CD4-positive, alpha-beta T cell treated with Interleukin-4 for 4 hours (primary cell): Measurements from ENCODE around the gene HOXB7.

Experiments
- DNase-seq: peaks from one replicate; pipeline ENCODE4 v3.0.0-alpha.2; 2020

Gene HOXB7

DNA sequence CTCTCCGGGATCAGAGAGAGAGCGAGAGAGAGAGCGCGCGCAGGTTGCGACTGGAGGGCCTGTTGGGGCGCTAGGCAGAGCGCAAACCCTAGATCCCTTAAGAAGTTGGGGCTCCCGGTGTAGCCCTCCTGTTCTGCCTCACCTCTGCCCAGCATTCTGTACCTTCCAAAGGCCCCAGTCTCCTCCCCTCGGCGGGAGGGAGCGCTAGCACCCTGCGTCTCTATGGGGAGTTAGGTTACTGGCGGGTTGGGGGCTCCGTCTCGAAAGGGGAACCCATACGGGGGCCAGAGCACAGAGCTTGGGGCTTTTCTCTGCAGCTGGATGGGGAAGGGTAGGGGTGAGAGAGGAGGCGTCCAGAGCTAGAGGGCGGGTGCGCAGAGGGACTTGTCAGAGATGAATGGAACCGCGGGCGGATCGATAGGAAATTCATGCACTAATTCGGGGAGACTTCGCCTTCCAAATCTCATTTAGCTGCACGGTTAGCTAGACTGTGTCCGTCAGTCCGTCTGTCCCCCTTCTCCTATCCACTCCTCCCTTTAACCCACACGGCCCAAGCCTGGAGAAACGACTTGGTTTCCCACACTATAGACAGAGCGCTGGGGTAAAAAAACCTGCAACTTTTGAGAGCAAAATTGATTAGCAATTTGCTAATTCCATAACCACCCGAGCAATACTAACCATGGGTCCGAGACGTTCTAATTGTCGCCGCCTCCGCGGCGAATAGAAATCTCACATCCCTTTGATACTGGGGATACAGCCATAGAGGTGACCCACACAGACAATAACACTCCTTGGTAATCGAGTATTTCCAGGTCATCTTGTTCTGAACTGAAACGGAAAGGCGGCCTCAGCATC is 32.0 kb downstream of the HOXB7 start:
- DNase-seq, result no peak

DNA sequence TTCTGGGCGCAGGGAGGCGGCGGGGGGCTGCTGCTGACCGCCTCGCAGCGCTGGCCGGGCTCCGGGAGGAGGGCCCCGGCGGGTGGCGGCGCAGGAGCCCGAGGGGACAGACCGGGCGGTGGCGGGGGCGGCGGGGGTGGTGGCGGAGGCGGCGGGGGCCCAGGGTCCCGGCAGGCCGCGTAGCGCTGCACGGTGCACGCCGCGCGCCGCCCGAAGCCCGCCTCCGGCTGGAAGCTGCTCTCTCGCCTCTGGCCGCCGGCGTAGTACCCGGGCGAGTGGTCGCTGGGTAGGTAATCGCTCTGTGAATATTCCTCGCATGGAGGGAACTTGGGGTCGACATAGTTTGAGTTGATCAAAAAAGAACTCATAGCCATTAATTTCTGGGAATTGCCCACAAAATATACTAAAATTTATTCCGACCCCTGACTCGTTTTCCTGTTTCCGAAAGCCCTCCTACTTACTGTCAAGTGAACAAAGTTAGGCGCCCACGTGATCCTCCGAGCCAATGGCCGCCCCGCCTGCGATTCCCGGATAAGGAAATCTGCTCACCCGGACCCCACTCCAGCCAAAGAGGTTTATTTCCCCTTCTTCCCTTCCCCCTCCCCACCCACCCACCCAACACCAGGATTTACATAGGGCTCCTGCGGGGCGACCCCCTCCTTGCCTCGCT is 32.7 kb downstream of the HOXB7 start, which contains the start of gene HOXB4:
Gene HOXB4, minus strand, starts transcription at position 405 of the 670 bp plus-strand sequence. Its CDS starts 31 bp downstream, at position 374.
- DNase-seq, result peak; percentile 71

DNA sequence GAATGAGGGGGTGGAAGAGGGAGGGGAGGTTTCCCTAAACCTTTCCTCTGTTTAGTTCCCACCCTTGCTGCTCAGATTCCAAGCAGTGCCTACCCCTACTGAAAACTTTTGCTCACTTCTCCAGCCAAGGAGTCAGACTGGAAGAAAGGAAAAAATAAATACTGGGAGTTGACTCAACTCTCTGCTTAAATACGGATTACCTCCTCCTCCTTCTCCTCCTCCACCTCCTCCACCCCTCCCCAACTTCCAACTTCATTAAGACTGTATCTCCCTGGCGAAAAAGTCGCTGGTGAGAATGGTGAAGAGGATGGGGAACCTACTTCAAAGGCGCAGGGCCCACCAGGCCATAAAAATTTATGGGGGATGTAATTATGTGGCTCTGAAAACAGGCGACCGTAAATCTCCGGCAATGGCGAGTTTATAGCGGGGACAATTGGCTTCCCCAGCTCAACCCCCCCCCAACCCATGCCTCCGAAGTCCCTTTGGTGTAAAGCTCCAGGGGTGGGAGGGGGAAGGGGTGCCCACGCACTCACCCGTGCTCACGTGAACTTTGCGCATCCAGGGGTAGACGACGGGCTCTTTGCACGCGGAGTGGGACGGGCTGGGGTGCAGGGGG is 33.4 kb downstream of the HOXB7 start:
- no peak for DNase-seq

DNA sequence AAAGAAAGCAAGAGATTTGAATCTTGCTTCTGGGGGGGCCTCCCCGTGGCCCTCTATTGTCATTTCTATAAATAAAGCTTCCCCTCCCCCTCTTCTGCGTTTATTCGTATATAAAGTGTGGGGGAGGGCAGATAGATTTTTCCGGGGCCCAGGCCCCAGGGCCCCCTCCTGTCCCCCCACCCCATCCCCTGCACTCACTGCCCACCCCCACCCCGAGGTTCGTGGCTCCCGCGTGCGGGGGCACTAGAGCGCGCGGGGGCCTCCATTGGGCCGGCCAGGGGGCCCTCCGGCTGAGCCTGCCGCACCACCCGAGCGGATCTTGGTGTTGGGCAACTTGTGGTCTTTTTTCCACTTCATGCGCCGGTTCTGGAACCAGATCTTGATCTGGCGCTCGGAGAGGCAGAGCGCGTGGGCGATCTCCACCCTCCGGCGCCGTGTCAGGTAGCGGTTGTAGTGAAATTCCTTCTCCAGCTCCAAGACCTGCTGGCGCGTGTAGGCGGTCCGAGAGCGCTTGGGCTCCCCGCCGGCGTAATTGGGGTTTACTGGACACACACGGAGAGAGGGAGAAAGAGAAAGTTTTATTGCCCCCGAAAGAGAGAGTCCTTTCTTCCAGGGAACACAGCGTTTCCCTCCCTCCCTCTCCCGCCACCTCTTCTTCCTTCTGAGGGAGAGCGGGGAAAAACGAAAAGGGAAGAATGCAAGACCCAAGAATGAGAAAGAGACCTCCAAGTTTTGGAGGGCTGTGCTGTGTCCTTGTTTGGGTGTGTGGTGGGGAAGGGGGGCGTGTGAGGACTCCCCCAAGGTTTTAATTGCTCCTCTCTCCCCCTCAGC is 34.1 kb downstream of the HOXB7 start:
- DNase-seq, result no peak

DNA sequence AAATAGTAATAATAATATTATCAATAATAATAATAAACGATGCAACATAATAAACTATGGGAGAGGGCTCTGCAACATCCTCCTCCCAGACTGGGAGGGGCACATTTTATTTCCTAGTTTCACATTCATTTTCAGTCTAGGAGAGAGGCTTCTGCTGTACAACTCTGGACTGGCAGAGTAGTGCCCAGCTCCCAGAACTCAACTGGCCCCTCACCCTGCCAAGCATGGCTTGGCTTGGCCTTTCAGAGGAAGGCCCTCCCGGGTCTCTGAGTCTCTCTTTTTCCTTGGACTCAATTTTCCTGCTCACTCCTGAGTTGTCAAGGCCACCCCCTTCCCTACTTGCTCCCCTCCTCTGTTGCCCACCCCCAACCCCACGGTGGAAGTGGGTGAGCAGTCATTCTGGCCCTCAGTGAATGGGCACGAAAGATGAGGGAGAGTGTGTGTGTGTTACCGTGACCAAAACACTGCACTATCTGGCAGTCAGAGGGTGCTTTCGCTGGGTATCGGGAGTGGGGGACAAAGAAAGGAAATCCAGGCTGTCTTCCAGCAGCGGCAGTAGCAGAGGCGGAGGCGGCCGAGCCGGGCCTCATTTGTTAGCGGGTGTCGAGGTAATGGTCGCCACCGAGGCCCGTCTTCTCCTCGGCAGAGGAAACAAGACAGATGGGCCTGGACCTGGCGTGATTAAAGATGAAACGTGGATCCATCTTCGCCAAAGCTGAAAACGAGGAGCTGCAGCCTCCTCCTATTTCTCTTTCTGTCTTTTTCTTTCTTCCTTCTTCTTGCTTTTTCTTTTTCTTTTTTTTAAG is 34.9 kb downstream of the HOXB7 start:
- DNase-seq, result no peak

DNA sequence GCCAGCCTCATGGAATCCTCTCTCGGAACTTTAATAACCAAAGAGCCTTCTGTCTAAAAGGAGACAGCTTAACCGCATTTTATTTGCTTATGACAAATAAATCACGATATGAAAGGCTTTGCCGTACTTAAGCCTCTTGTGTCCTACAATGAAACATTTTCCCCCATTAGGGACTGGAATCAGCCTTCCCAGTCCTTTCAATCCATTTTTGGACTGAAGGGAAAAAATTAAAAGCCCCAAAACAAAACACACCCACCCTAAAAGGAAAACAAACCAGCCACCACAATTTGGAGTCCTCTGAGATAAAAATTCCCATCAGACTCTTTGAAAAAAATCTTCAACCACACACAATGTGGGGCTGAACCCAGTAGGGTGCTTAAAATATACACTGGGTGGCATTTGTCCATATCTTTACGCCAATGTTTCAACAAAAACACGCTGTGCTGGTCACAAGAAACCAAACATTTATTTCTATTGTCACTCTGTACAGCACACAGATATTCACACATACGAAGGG is 35.7 kb downstream of the HOXB7 start:
- no peak for DNase-seq

- DNase-seq, result no peak
Observed at GRCh38 chr17:48574505-48575065, 36.2 kb downstream of the HOXB7 start.

GRCh38 chr17:48571826-48572417 is 38.9 kb downstream of the HOXB7 start:
- DNase-seq, result no peak

GRCh38 chr17:48571024-48571818 is 39.6 kb downstream of the HOXB7 start:
- no peak for DNase-seq

GRCh38 chr17:48570325-48571023 is 40.3 kb downstream of the HOXB7 start:
- no peak for DNase-seq

DNA sequence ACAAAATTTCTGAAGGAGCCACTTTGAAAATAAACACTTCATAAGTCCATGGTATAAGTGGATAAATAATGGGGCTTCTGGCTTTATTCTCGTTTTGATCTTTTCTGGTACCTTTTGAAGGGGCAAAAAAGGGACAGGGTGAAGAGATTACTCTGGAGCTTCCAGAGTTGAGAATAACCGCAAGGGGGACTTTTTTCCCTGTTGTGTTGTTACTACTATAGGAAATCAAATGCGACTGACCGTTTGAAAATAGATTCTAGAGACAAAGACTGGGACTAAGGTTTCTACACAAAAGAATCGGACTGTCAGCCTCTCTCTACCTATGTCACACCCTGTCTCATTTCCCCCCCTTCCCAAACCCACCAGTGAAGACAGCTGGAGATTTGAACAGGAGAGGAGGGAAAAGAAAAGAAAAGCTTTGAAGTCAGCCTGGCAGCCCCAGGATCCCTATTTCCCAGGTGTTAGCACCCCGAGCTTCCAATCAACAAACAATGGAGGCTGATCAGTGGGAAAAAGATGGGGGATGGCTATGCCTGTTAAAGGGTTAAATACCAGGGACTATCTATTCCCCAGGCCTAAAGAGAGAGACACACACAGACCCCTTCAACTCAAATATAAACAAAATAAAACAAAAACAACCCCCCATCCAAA is 41.0 kb downstream of the HOXB7 start:
- no peak for DNase-seq

DNA sequence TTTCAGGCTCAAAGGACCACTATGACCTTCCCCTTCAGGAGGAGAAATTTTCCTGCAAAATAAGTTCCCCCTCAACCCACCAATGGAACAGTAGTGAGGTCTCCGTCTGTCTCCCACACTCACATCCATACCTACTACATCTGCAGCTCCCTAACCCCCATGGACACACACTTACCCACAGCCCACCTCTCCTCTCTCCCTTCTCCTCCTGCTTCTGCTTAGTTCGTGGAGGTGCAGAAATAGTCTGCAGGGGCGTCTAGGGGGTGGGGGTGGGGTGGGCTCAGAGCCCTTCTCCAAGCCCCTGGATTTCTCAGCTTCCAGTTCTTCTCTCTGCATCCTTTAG is 41.6 kb downstream of the HOXB7 start:
- DNase-seq, result no peak

- DNase-seq, result no peak
Observed at GRCh38 chr17:48568499-48569239, 42.1 kb downstream of the HOXB7 start.

DNA sequence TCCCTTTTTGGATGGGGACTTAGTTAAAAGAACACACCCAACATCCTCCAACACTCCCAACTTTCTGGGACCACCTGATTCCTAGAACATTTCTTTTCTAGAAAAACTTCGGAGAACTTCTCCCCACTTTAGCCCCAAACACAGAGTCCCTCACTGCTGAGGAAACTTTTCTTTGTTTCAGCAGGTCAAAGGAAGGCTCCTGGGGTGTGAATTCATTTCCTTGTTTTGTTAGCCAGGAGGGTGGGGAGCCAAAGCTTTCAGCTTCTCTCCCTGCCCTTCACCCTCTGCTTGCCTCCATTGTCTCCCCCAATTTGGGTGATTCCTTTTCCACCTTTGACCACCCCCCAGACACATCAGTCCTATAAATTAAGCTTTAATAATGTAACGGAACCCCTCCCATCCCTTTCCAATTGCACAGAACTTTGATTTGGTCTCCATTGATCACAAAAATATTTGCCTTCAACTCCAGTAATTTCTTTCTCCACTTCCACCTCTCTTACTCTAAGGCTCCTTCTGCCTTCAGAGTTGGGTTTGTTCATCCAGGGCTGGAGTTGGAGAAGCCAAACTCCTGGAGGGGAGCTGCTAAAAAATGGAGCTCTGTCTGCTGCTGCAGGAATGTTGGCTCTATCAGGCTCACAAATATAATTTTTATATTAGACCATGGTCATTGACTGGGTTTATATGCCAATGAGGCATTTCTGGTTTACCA is 43.0 kb downstream of the HOXB7 start:
- no peak for DNase-seq

DNA sequence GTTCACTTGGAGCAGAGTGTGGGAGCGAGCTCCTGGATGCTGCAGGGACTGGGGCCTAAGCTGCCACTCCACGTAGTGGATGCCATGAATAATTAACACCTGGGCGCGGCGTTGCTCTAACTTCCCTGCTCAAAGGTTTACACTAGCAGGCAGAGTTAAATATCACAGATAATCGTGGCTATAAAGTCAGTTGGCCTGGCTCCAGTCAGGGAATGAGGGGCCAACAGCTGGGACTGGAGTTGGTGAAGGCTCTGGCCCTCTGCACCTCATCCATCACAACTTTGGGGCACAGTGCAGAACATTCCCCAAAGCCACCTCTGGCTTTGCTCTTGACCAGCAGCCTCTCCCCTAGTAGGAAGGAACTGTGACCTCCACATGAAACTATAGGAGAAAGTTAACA is 43.6 kb downstream of the HOXB7 start:
- no peak for DNase-seq

DNA sequence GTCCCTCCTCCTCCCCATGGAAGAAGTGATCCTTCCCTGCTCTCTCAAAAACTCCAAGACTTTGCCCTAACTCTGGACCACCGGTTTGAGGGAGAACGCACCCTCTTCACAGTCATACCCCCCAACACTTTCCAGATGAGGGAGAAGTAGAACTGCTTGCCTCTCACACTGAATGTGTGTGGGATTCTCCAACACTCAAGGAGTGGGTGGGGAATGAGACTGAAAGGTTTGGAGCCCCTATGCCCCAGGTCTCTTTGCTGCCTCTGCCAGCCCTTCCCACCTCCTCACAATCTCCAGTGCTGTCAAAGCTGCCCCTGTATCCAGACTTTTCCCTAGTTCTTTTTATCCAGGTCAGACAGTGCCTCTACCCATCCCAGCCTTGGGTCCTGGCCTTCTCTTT is 44.1 kb downstream of the HOXB7 start:
- DNase-seq, result no peak

GRCh38 chr17:48565925-48566710 is 44.7 kb downstream of the HOXB7 start:
- DNase-seq, result no peak
